Astrocyte of the spinal cord (primary cell): ENCODE measurements around the gene ATP1B3.
A peak's percentile ranks its signal among the peaks of the same experiment; 100 is the strongest.

ENCODE experiments used
- DNase-seq: peaks from one replicate; pipeline ENCODE4 v3.0.0; 2011; ENCODE audit warnings: low read depth, low spot score
- H3K4me3 ChIP-seq: 2 replicates; pipeline ENCODE4 v1.5.1; 2011; ENCODE audit warnings: low read depth, mild to moderate bottlenecking, low read length, moderate library complexity
- CTCF ChIP-seq: IDR thresholded peaks from 2 replicates; pipeline ENCODE4 v1.5.1; 2012; ENCODE audit warnings: low read depth, mild to moderate bottlenecking, low read length, inconsistent platforms
- in situ Hi-C: cut with HindIII; loops from 2 replicates; pipeline ENCODE4 v1.10.0; 2017; ENCODE audit warnings: low sequenced_read_pairs

The ATP1B3 gene

GRCh38 chr3:141938011-141938500 is 61.6 kb downstream of the ATP1B3 start:
- in situ Hi-C loops: no loop called here
- TF ChIP-seq CTCF: no peak
- no peak overlapping the region for H3K4me3 ChIP-seq
- DNase-seq: no peak

DNA sequence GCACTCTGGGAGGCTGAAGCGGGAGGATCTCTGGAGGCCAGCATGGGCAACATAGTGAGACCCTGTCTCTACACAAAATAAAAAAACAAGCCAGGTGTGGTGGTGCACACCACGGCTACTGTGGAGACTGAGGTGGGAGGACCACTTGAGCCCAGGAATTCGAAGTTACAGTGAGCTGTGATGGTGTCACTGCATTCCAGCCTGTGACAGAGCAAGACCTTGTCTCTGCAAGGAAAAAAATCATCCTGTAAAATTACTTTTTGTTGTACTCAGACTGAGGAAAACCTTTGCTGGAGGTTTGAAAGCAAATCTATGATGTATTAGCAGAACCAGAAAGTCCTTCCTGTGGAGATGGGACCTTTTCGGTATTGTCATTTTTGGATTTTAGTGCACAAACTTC is 63.3 kb downstream of the ATP1B3 start:
- no peak for TF ChIP-seq CTCF
- no peak for DNase-seq
- no peak overlapping the region for H3K4me3 ChIP-seq
- in situ Hi-C loops: no loop called here

DNA sequence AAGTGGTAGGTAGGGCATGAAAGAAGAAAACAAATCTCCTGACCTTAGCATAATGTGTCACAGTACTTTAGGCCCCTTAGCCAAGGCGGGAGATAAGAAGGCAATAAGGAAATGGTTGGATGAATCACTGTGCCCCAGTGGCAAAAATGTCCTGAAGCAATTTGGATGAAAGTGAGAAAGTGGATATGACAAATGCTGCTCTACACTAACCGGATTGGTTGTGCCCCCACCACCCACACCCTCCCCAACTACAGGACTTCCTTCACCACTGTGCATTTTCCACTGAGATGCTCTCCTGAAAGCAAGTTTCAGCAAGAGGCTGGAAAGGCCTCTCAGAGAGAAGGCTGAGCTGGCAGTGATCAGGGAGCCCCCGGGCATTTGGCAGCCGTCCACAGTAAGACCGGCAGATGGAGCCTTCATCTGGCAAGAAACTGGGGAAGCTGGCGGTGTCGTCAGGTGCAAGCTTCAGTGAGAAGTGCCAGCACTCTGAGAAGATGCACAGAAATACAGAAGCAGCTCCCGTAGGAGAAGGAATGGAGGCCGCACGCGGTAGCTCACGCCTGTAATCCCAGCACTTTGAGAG is 63.8 kb downstream of the ATP1B3 start:
- no peak overlapping the region for H3K4me3 ChIP-seq
- peak; percentile 63 for DNase-seq
- TF ChIP-seq CTCF: no peak

DNA sequence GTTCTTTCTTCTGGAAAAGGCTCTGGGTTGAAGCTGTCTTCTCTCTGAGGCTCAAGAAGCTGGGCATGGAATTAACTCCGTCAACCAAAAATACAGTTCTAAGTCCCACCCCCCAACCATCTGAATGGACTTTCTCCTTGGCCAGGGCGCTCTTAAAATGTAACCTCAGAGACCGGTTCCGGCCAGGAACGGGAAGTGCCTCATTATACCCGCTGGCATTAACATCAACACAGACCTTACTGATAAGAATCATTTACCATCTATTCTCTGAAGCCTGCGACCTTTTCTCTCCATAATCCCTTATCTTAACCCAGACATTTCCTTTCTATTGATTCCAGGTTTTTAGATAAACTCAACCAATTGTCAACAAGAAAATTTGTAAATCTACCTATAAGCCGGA is 64.7 kb downstream of the ATP1B3 start:
- no peak for DNase-seq
- in situ Hi-C loops: no loop called here
- H3K4me3 ChIP-seq: no peak overlapping the region
- TF ChIP-seq CTCF: no peak

More for the DNA sequence above, 63.8 kb downstream of the ATP1B3 start:
- in situ Hi-C loops: no loop called here

DNA sequence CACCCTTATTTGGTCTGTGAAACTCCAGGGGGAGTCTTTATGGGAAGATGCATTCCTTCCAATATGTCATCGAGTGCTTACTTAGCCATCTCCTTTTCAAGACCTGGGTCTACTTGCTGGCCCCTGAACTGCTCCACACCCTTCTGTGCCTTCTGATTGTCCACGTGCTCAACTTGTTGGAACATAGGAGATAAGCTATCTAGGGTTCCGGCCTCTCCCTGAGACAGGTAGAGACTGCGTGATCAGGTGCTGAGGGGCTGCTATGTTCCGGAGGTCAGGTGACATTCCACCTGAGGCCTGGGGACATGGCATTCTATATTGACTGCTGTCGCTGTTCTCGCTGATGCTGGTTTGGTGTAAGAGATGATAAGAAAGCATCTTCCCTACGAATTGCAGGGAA is 65.6 kb downstream of the ATP1B3 start:
- in situ Hi-C loops: no loop called here

DNA sequence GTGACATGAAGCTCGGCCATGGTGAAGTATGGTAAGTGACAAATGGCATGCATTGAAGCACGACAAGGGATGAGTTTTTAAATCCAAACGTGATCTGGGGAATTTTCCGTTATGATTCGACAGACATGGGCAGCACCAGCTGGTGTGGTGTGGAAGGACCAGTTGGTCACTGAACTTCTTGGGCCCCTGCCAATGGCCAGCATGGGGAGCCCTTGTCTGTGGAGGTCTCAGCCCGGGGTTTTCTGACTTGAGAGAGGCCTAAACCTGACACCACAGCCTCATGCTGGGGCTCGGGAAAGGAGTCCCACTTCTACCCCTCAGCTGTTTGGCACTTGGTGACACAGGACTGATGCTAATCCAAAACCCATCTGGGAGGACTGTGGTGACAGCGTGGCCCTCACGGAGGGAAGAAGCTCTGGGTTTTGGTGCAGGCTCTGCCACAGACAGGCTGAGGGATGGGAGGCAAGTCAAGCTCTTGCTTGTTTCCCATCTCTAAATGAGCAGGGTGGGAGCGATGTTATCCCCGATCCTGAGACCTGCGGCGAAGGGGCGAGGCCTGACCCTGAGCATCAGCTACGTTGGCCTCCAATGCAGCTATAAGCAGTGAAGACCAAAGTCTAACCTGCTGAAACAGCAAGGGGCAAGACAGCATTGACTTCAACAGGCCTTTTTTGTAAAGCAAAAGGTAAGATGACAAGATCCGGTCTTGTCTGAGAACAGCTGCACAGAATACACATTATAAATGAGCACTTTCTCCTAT is 69.5 kb downstream of the ATP1B3 start:
- no peak overlapping the region for H3K4me3 ChIP-seq
- no peak for TF ChIP-seq CTCF
- in situ Hi-C loops: no loop called here
- no peak for DNase-seq

More for the DNA sequence above, 65.6 kb downstream of the ATP1B3 start:
- DNase-seq: no peak
- no peak overlapping the region for H3K4me3 ChIP-seq
- TF ChIP-seq CTCF: no peak
